HG03575 (cell line): Measurements from ENCODE around the gene DNAI1.

Experiments
- ATAC-seq: cut with Tn5 transposase; IDR thresholded peaks from one replicate; pipeline ENCODE4 v1.9.1; 2021; ENCODE audit not compliant: unreplicated experiment, insufficient number of reproducible peaks, low FRiP score; ENCODE audit errors: extremely low read depth

The DNAI1 gene

GRCh38 chr9:34565856-34566255, 107.3 kb downstream of the DNAI1 start:
- no peak for ATAC-seq

GRCh38 chr9:34566322-34566721, 107.7 kb downstream of the DNAI1 start:
- ATAC-seq, result no peak

GRCh38 chr9:34566972-34567371, 108.4 kb downstream of the DNAI1 start:
- no peak for ATAC-seq

GRCh38 chr9:34568133-34568532, 109.5 kb downstream of the DNAI1 start:
- ATAC-seq, result no peak

- ATAC-seq, result no peak
These were observed 110.2 kb downstream of the DNAI1 start for GRCh38 chr9:34568774-34569173.

GRCh38 chr9:34570376-34570775, 111.8 kb downstream of the DNAI1 start:
- ATAC-seq, result no peak
